ENCODE measurements around the gene HOMER2.
"Not testable (repeated sequence)": the region's sequence is repeated elsewhere in the genome, so short reads cannot be mapped to it uniquely, and the experiment has no call there.

The HOMER2 gene

GRCh38 chr15:82952158-82953081, at the start of gene HOMER2:
Gene HOMER2 (minus strand): TSS chr15:82952720. CDS start chr15:82952535, 185 bp downstream.
- DNase-seq = peak in 1 of 2 donors; percentile 32

- DNase-seq = not testable (repeated sequence)
Measured at GRCh38 chr15:83000672-83001031, 48.1 kb upstream of the HOMER2 start.

- peak in 1 of 2 donors; percentile 35 for DNase-seq
Measured at GRCh38 chr15:82999905-83000671, 47.6 kb upstream of the HOMER2 start.

- no peak for DNase-seq
Measured at GRCh38 chr15:82999426-82999825, 46.9 kb upstream of the HOMER2 start.

- DNase-seq = no peak
Measured at GRCh38 chr15:82995938-82996337, 43.4 kb upstream of the HOMER2 start.

GRCh38 chr15:82995076-82995475, 42.6 kb upstream of the HOMER2 start:
- DNase-seq = no peak

- DNase-seq = no peak
Measured at GRCh38 chr15:82993144-82993543, 40.6 kb upstream of the HOMER2 start.

- no peak for DNase-seq
Measured at GRCh38 chr15:82992436-82992998, 40.0 kb upstream of the HOMER2 start.

- peak in 1 of 2 donors; percentile 14 for DNase-seq
Measured at GRCh38 chr15:82986442-82986780, 33.9 kb upstream of the HOMER2 start.

GRCh38 chr15:82985688-82986441, 33.3 kb upstream of the HOMER2 start, which contains the start of gene RAMAC:
Gene RAMAC (plus strand): TSS chr15:82986210. CDS start chr15:82989019, 2,809 bp downstream.
- DNase-seq = peak; percentile 89 to 91

GRCh38 chr15:82980981-82981380, 28.5 kb upstream of the HOMER2 start:
- DNase-seq = no peak

- no peak for DNase-seq
Measured at GRCh38 chr15:82979726-82980125, 27.2 kb upstream of the HOMER2 start.

- DNase-seq = no peak
Measured at GRCh38 chr15:82978438-82978837, 25.9 kb upstream of the HOMER2 start.

- no peak for DNase-seq
Measured at GRCh38 chr15:82977076-82977475, 24.6 kb upstream of the HOMER2 start.

GRCh38 chr15:82972990-82973389, 20.5 kb upstream of the HOMER2 start:
- no peak for DNase-seq

- DNase-seq = no peak
Measured at GRCh38 chr15:82971218-82971984, 18.9 kb upstream of the HOMER2 start.

- DNase-seq = no peak
Measured at GRCh38 chr15:82970696-82971095, 18.2 kb upstream of the HOMER2 start.

GRCh38 chr15:82970078-82970686, 17.7 kb upstream of the HOMER2 start:
- DNase-seq = no peak

GRCh38 chr15:82969353-82969752, 16.8 kb upstream of the HOMER2 start:
- no peak for DNase-seq

- DNase-seq = no peak
Measured at GRCh38 chr15:82968066-82968465, 15.5 kb upstream of the HOMER2 start.

- no peak for DNase-seq
Measured at GRCh38 chr15:82966671-82967071, 14.2 kb upstream of the HOMER2 start.

- no peak for DNase-seq
Measured at GRCh38 chr15:82964890-82965289, 12.4 kb upstream of the HOMER2 start.
